Central memory CD8-positive, alpha-beta T cell (primary cell): ENCODE data around the gene ANGPTL4.
"Not testable (repeated sequence)": the region's sequence is repeated elsewhere in the genome, so short reads cannot be mapped to it uniquely, and the experiment has no call there.

Experiments
- ATAC-seq: fragments of 150-1000 bp; cut with Tn5 transposase; replicated peaks from 2 replicates; pipeline ENCODE4 v1.10.0; 2022; ENCODE audit warnings: mild to moderate bottlenecking, moderate FRiP score, moderate number of reproducible peaks; ENCODE audit not compliant: poor library complexity, severe bottlenecking; ENCODE audit errors: extremely low read depth
- DNase-seq, 2 donors: peaks; one replicate each; pipeline ENCODE4 v3.0.0; 2021; ENCODE audit warnings: low spot score in 2 of 2
- H3K27ac Mint-ChIP-seq: one replicate; pipeline ENCODE4 v1.8.0; 2022; ENCODE audit warnings: low read depth, mild to moderate bottlenecking, moderate library complexity, mixed read lengths
- H3K27me3 Mint-ChIP-seq: one replicate; pipeline ENCODE4 v1.8.0; 2022; ENCODE audit warnings: mixed read lengths
- H3K36me3 Mint-ChIP-seq: one replicate; pipeline ENCODE4 v1.8.0; 2022; ENCODE audit warnings: mild to moderate bottlenecking, moderate library complexity, mixed read lengths; ENCODE audit not compliant: insufficient read depth
- H3K4me1 Mint-ChIP-seq: one replicate; pipeline ENCODE4 v1.8.0; 2022; ENCODE audit warnings: mixed read lengths
- H3K4me3 Mint-ChIP-seq: one replicate; pipeline ENCODE4 v1.8.0; 2022; ENCODE audit warnings: mild to moderate bottlenecking, moderate library complexity, mixed read lengths
- H3K9me3 Mint-ChIP-seq: one replicate; pipeline ENCODE4 v1.8.0; 2022; ENCODE audit warnings: mixed read lengths

ANGPTL4 gene

GRCh38 chr19:8358948-8359347 lies 5.0 kb upstream of the ANGPTL4 start:
- Mint-ChIP-seq H3K36me3 (peaks cover under 1% of the 10 kb centered on the region), H3K4me1 (peaks cover 9% of the 10 kb centered on the region), H3K27ac (no peak overlapping the region), H3K9me3 (no peaks in the 10 kb centered on the region), H3K4me3 (no peak overlapping the region), H3K27me3 (peaks cover 23% of the 10 kb centered on the region)
- ATAC-seq (no peak), DNase-seq (no peak)

GRCh38 chr19:8360196-8360595 lies 3.8 kb upstream of the ANGPTL4 start:
- Mint-ChIP-seq H3K27ac (no peak overlapping the region), H3K9me3 (no peaks in the 10 kb centered on the region), H3K36me3 (peaks cover 2% of the 10 kb centered on the region), H3K4me1 (peaks cover 12% of the 10 kb centered on the region), H3K27me3 (peaks cover 30% of the 10 kb centered on the region), H3K4me3 (no peak overlapping the region)
- no peak for DNase-seq
- ATAC-seq: no peak

GRCh38 chr19:8361921-8362793 lies 1.8 kb upstream of the ANGPTL4 start:
- H3K4me3 Mint-ChIP-seq: no peak overlapping the region
- H3K27me3 Mint-ChIP-seq: peaks cover 50% of the 10 kb centered on the region
- DNase-seq: no peak
- H3K36me3 Mint-ChIP-seq: peaks cover 2% of the 10 kb centered on the region
- no peaks in the 10 kb centered on the region for H3K9me3 Mint-ChIP-seq
- peaks cover 16% of the 10 kb centered on the region for H3K4me1 Mint-ChIP-seq
- no peak overlapping the region for H3K27ac Mint-ChIP-seq
- ATAC-seq: no peak

DNA sequence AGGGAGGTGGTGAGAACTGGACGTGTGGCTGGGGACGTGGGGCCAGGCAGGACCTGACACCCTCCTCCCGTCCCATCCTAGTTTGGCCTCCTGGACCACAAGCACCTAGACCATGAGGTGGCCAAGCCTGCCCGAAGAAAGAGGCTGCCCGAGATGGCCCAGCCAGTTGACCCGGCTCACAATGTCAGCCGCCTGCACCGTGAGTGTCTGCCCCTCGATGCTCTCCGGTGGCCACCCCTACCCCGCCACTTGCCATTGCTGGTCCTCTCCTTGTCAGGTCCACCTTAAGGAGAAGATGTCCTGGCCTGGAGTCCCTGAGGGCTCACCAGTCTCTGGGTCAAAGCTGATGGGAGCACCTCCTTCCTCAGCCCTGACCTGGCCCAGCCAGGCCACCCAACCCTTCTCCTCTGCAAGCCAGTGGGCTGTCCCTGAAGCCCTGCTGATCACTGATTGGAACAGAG lies 2.2 kb downstream of the ANGPTL4 start:
- no peak overlapping the region for H3K27ac Mint-ChIP-seq
- no peak overlapping the region for H3K4me3 Mint-ChIP-seq
- no peak for ATAC-seq

DNA sequence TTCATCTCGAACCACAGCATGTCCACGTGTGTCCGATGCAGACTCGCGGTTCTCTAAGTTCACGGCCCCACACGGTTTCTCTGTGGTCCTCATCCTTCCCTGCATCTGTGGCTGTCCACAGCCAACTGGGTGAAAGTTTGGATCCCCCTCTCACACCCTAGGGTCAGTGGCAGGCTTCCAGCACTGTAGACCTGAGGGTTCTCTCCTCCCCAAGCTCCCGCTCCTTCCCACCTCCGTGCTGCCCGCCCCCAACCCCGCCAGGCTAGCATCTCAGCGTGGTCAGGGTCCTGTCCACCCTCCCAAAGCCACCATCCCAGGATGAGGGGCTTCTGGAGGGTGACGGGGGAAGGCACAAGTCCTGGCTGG lies 3.0 kb downstream of the ANGPTL4 start:
- no peak for DNase-seq
- Mint-ChIP-seq H3K27me3 (peaks cover 66% of the 10 kb centered on the region), H3K27ac (no peak overlapping the region), H3K4me3 (no peak overlapping the region), H3K9me3 (no peaks in the 10 kb centered on the region), H3K4me1 (peaks cover 16% of the 10 kb centered on the region), H3K36me3 (peaks cover 4% of the 10 kb centered on the region)
- ATAC-seq: no peak

More for the DNA sequence above, 2.2 kb downstream of the ANGPTL4 start:
- Mint-ChIP-seq H3K27me3 (peaks cover 70% of the 10 kb centered on the region), H3K36me3 (peaks cover 4% of the 10 kb centered on the region), H3K9me3 (no peaks in the 10 kb centered on the region), H3K4me1 (peaks cover 16% of the 10 kb centered on the region)
- DNase-seq: no peak

DNA sequence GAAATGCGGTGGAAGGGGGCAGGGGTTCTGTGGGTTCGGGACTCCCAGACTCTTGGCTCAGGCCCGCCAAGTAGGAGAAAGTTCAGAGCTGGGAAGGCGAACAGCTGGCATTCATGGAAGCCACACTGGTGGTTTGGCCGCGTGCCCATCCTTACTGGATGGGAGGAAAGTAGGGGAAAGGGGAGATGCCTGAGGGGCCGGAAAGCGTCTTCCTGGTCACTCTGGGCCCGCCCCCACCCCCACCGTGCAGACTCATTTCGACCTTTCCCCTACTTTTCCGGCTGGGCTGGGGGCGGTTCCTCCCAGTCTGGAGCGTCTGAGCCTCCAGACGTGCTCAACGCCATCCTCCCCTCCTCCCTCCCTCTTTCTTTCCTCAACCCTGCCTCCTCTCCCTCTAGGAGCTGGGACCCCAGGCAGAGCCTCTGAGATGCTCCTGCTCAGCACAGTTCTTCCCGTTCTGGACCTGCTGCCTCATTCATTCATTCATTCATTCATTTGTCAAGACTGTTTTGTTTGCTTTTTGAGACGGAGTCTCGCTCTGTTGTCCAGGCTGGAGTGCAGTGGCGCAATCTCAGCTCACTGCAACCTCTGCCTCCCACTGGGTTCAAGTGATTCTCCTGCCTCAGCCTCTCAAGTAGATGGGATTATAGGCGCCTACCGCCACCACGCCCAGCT lies 3.5 kb downstream of the ANGPTL4 start:
- Mint-ChIP-seq H3K27ac (no peak overlapping the region), H3K9me3 (no peaks in the 10 kb centered on the region), H3K4me1 (peaks cover 16% of the 10 kb centered on the region), H3K4me3 (no peak overlapping the region), H3K36me3 (peaks cover 4% of the 10 kb centered on the region), H3K27me3 (peaks cover 61% of the 10 kb centered on the region)
- no peak for ATAC-seq
- DNase-seq: no peak

GRCh38 chr19:8370176-8371010 lies 6.4 kb downstream of the ANGPTL4 start:
- no peak overlapping the region for H3K4me3 Mint-ChIP-seq
- no peak for ATAC-seq
- no peak for DNase-seq
- no peak overlapping the region for H3K27ac Mint-ChIP-seq
- H3K36me3 Mint-ChIP-seq: peaks cover 2% of the 10 kb centered on the region
- H3K9me3 Mint-ChIP-seq: no peaks in the 10 kb centered on the region
- H3K27me3 Mint-ChIP-seq: peaks cover 38% of the 10 kb centered on the region
- peaks cover 4% of the 10 kb centered on the region for H3K4me1 Mint-ChIP-seq

DNA sequence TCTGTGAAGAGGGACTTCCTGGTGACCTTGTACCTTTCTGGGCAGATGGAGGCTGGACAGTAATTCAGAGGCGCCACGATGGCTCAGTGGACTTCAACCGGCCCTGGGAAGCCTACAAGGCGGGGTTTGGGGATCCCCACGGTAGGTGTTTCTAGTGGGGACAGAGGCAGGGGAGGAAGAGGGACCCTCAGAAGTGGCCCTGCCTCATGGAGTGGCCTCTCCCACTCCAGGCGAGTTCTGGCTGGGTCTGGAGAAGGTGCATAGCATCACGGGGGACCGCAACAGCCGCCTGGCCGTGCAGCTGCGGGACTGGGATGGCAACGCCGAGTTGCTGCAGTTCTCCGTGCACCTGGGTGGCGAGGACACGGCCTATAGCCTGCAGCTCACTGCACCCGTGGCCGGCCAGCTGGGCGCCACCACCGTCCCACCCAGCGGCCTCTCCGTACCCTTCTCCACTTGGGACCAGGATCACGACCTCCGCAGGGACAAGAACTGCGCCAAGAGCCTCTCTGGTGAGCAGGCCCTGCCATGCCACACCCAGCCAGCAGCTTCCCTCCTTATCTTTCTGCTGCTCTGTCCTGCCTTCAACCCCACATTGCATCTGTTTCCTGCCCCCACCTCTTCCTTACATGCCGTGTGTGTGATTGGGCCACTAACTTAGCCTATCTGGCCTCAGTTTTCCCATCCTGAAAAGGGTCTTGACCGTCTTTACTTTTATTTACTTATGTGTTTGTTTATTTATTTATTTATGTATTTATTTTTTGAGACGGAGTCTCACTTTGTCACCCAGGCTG lies 7.3 kb downstream of the ANGPTL4 start:
- peaks cover 2% of the 10 kb centered on the region for H3K36me3 Mint-ChIP-seq
- ATAC-seq: no peak
- no peaks in the 10 kb centered on the region for H3K4me1 Mint-ChIP-seq
- no peak for DNase-seq
- H3K27ac Mint-ChIP-seq: no peak overlapping the region
- peaks cover 30% of the 10 kb centered on the region for H3K27me3 Mint-ChIP-seq
- H3K9me3 Mint-ChIP-seq: no peaks in the 10 kb centered on the region
- H3K4me3 Mint-ChIP-seq: no peak overlapping the region

- Mint-ChIP-seq H3K27me3 (peaks cover under 1% of the 10 kb centered on the region), H3K27ac (no peak overlapping the region), H3K4me3 (no peak overlapping the region), H3K36me3 (peaks cover 2% of the 10 kb centered on the region), H3K4me1 (no peaks in the 10 kb centered on the region), H3K9me3 (no peaks in the 10 kb centered on the region)
- DNase-seq (no peak), ATAC-seq (no peak)
These were observed 10.2 kb downstream of the ANGPTL4 start for GRCh38 chr19:8373867-8374813.

DNA sequence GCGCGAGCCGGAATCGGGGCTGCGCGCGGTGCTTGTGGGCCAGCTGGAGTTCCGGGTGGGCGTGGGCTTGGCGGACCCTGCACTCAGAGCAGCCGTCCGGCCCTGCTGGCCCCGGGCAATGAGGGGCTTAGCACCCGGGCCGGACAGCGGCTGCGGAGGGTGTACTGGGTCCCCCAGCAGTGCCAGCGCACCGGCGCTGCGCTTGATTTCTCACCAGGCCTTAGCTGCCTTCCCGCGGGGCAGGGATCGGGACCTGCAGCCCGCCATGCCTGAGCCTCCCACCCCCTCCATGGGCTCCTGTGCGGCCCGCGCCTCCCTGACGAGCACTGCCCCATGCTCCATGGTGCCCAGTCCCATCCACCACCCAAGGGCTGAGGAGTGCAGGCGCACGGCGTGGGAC lies 11.8 kb downstream of the ANGPTL4 start:
- H3K4me1 Mint-ChIP-seq, H3K27me3 Mint-ChIP-seq, DNase-seq, H3K9me3 Mint-ChIP-seq, ATAC-seq, H3K36me3 Mint-ChIP-seq, H3K27ac Mint-ChIP-seq, H3K4me3 Mint-ChIP-seq: not testable (repeated sequence)

DNA sequence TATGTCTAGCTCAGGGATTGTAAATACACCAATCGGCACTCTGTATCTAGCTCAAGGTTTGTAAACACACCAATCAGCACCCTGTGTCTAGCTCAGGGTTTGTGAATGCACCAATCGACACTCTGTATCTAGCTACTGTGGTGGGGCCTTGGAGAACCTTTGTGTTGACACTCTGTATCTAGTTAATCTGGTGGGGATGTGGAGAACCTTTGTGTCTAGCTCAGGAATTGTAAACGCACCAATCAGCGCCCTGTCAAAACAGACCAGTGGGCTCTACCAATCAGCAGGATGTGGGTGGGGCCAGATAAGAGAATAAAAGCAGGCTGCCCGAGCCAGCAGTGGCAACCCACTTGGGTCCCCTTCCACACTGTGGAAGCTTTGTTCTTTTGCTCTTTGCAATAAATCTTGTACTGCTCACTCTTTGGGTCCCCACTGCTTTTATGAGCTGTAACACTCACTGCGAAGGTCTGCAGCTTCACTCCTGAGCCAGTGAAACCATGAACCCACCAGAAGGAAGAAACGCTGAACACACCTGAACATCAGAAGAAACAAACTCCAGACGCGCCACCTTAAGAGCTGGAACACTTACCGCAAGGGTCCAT lies 12.5 kb downstream of the ANGPTL4 start:
- H3K4me1 Mint-ChIP-seq, DNase-seq, ATAC-seq, H3K36me3 Mint-ChIP-seq, H3K9me3 Mint-ChIP-seq, H3K4me3 Mint-ChIP-seq, H3K27me3 Mint-ChIP-seq, H3K27ac Mint-ChIP-seq: not testable (repeated sequence)
